22Rv1 (cell line): ENCODE results near the gene OR2M2.

ENCODE experiments used
- H3K27ac ChIP-seq: fragments of 450-650 bp; 2 replicates; pipeline ENCODE4 v1.5.1; 2017
- CTCF ChIP-seq: fragments of 450-650 bp; IDR thresholded peaks from 2 replicates; pipeline ENCODE4 v1.5.1; 2017; ENCODE audit warnings: mild to moderate bottlenecking
- ZFX ChIP-seq: fragments of 450-650 bp; IDR thresholded peaks from 2 replicates; pipeline ENCODE4 v1.6.1; 2017; ENCODE audit warnings: antibody characterized with exemption, borderline replicate concordance

OR2M2 gene

GRCh38 chr1:248196965-248197364 lies 22.3 kb downstream of the OR2M2 start, which contains the start of gene OR2M3:
Gene OR2M3, plus strand, starts transcription at chr1:248197265. Its CDS starts 5,803 bp downstream, at chr1:248203068.
- no peak within 1 kb of the TSS for H3K27ac ChIP-seq
- TF ChIP-seq ZFX: no peak
- TF ChIP-seq CTCF: no peak

GRCh38 chr1:248215880-248216279 lies 41.3 kb downstream of the OR2M2 start:
- H3K27ac ChIP-seq: no peak overlapping the region
- no peak for TF ChIP-seq ZFX
- TF ChIP-seq CTCF: no peak

- H3K27ac ChIP-seq: no peak overlapping the region
- TF ChIP-seq CTCF (no peak), ZFX (no peak)
Measured at GRCh38 chr1:248225537-248225936, 50.9 kb downstream of the OR2M2 start.

GRCh38 chr1:248229360-248229908 lies 54.8 kb downstream of the OR2M2 start:
- H3K27ac ChIP-seq: no peak overlapping the region
- TF ChIP-seq ZFX (no peak), CTCF (no peak)
